Breast epithelium (tissue), 4 donors: ENCODE data around the gene POT1. TPM values are rescaled to one million over a fixed set of nuclear protein-coding genes. Genes with fewer than 3 reads are reported as not detected.

Experiments used
- DNase-seq, 2 donors: peaks; one replicate each; pipeline ENCODE4 v3.0.0-alpha.2; 2019; ENCODE audit warnings: low spot score in 2 of 2
- H3K27ac ChIP-seq, 2 donors: fragments of 200-600 bp; sonication (generic) in 1 of 2; one replicate each; pipeline ENCODE4 v1.5.1; 2016 to 2019; ENCODE audit warnings: mild to moderate bottlenecking in 1 of 2
- H3K27me3 ChIP-seq, 2 donors: fragments of 200-600 bp; sonication (generic) in 1 of 2; one replicate each; pipeline versions ENCODE4 v1.5.1 to v1.6.0; 2017 to 2019; ENCODE audit warnings: control low read depth in 1 of 2, mild to moderate bottlenecking in 1 of 2
- H3K36me3 ChIP-seq: fragments of 200-600 bp; one replicate; pipeline ENCODE4 v1.5.1; 2019
- H3K4me1 ChIP-seq, 2 donors: fragments of 200-600 bp; sonication (generic); one replicate each; pipeline ENCODE4 v1.5.1; 2016 to 2019; ENCODE audit warnings: control low read depth in 1 of 2
- H3K4me3 ChIP-seq, 3 donors: fragments of 200-600 bp; sonication (generic); 1 replicate in 2 of 3; 2 replicates in 1 of 3; pipeline ENCODE4 v1.5.1; 2016 to 2019; ENCODE audit warnings: mild to moderate bottlenecking in 3 of 3, moderate library complexity in 2 of 3
- H3K9me3 ChIP-seq, 2 donors: fragments of 200-600 bp; sonication (generic) in 1 of 2; one replicate each; pipeline ENCODE4 v1.5.1; 2016 to 2019; ENCODE audit warnings: control low read depth in 1 of 2
- CTCF ChIP-seq, 3 donors: fragments of 450-650 bp; IDR thresholded peaks; one replicate each; pipeline ENCODE4 v1.5.1; 2016 to 2017; ENCODE audit warnings: antibody characterized with exemption in 3 of 3, mild to moderate bottlenecking in 3 of 3, moderate library complexity in 3 of 3
- POLR2A ChIP-seq: fragments of 450-650 bp; IDR thresholded peaks from one replicate; pipeline ENCODE4 v1.6.1; 2016; ENCODE audit warnings: antibody characterized with exemption, mild to moderate bottlenecking, moderate library complexity
- POLR2AphosphoS5 ChIP-seq, 3 donors: sonication (generic); formaldehyde crosslinking; IDR thresholded peaks; one replicate each; pipeline ENCODE4 v1.6.1; 2017; ENCODE audit warnings: antibody characterized with exemption in 3 of 3
- intact Hi-C: fragments of 100-400 bp; cut with DNase I; formaldehyde crosslinking; loops from one replicate; pipeline ENCODE4 v1.15.1; 2023; ENCODE audit warnings: low total_unique reads
- total RNA-seq, 3 donors: library from RNA; depleted of rRNA; stranded (reverse); fragments of >200 nt; gene quantifications; one replicate each; pipeline ENCODE4 v1.1.0, GENCODE V29; 2016

The POT1 gene
- total RNA-seq, 3 donors from 2014 or later: 19.7 to 43.6 (median 35.1) TPM

- Histone ChIP-seq H3K27me3 (no peaks in the 10 kb centered on the region), H3K4me1 (no peaks in the 10 kb centered on the region), H3K27ac (no peak overlapping the region), H3K4me3 (no peak overlapping the region), H3K36me3 (no peaks in the 10 kb centered on the region), H3K9me3 (no peaks in the 10 kb centered on the region)
- DNase-seq: no peak
- intact Hi-C loops: no loop called here
- no peak for TF ChIP-seq POLR2A
Observed at GRCh38 chr7:124777268-124777667, 152.4 kb downstream of the POT1 start.

- H3K27ac ChIP-seq: no peak overlapping the region
- H3K4me1 ChIP-seq: no peaks in the 10 kb centered on the region
- no peaks in the 10 kb centered on the region for H3K27me3 ChIP-seq
- H3K4me3 ChIP-seq: no peak overlapping the region
- no peaks in the 10 kb centered on the region for H3K9me3 ChIP-seq
- intact Hi-C loops: no loop called here
- no peak for DNase-seq
- no peak for TF ChIP-seq POLR2AphosphoS5 (IDR thresholded peaks at IDR 0.05)
- no peak for TF ChIP-seq CTCF (IDR thresholded peaks at IDR 0.05)
- TF ChIP-seq POLR2A: no peak
- H3K36me3 ChIP-seq: no peaks in the 10 kb centered on the region
Observed at GRCh38 chr7:124776153-124776552, 153.5 kb downstream of the POT1 start.

GRCh38 chr7:124775422-124775821 lies 154.2 kb downstream of the POT1 start:
- intact Hi-C loops: no loop called here
- no peak for DNase-seq
- no peaks in the 10 kb centered on the region for H3K36me3 ChIP-seq
- no peak overlapping the region for H3K4me3 ChIP-seq
- H3K9me3 ChIP-seq: no peaks in the 10 kb centered on the region
- H3K4me1 ChIP-seq: no peaks in the 10 kb centered on the region
- H3K27ac ChIP-seq: no peak overlapping the region
- TF ChIP-seq POLR2AphosphoS5 (IDR thresholded peaks at IDR 0.05): no peak
- TF ChIP-seq CTCF (IDR thresholded peaks at IDR 0.05): no peak
- TF ChIP-seq POLR2A: no peak
- H3K27me3 ChIP-seq: no peaks in the 10 kb centered on the region

GRCh38 chr7:124773938-124774337 lies 155.7 kb downstream of the POT1 start:
- no peak overlapping the region for H3K27ac ChIP-seq
- no peaks in the 10 kb centered on the region for H3K36me3 ChIP-seq
- intact Hi-C loops: no loop called here
- H3K27me3 ChIP-seq: no peaks in the 10 kb centered on the region
- no peak overlapping the region for H3K4me3 ChIP-seq
- H3K4me1 ChIP-seq: no peaks in the 10 kb centered on the region
- H3K9me3 ChIP-seq: no peaks in the 10 kb centered on the region
- DNase-seq: no peak
- no peak for TF ChIP-seq POLR2A
- TF ChIP-seq CTCF (IDR thresholded peaks at IDR 0.05): no peak
- TF ChIP-seq POLR2AphosphoS5 (IDR thresholded peaks at IDR 0.05): no peak

- Histone ChIP-seq H3K27me3 (no peaks in the 10 kb centered on the region), H3K36me3 (no peaks in the 10 kb centered on the region)
- intact Hi-C loops: no loop called here
Observed at GRCh38 chr7:124773339-124773738, 156.3 kb downstream of the POT1 start.

More at GRCh38 chr7:124773339-124773738, 156.3 kb downstream of the POT1 start:
- TF ChIP-seq POLR2A: no peak
- no peak for TF ChIP-seq POLR2AphosphoS5 (IDR thresholded peaks at IDR 0.05)
- no peak for TF ChIP-seq CTCF (IDR thresholded peaks at IDR 0.05)
- Histone ChIP-seq H3K9me3 (no peaks in the 10 kb centered on the region), H3K4me1 (no peaks in the 10 kb centered on the region), H3K27ac (no peak overlapping the region), H3K4me3 (no peak overlapping the region)
- no peak for DNase-seq

Other genes with a start within 250 kb of the POT1 start
- 1 to 10 TPM in 1 of 3 donors, under 1 TPM in 2; 0.32 to 3.2 (median 0.98) TPM for gene GPR37, start 164.0 kb downstream of the POT1 start, total RNA-seq